Ureter (tissue), 1 donor: ENCODE measurements around the gene PTPRZ1. TPM values are rescaled to one million over a fixed set of nuclear protein-coding genes. Genes with fewer than 3 reads are reported as not detected.

Source experiments
- DNase-seq: peaks from one replicate; pipeline ENCODE4 v3.0.0-alpha.2; 2020; ENCODE audit warnings: low spot score
- total RNA-seq: library from RNA; stranded (reverse); gene quantifications from one replicate; pipeline ENCODE4 v1.2.4, GENCODE V29; 2023
- donor health status: DM: yes; HTN: yes; CAD: no.

Gene PTPRZ1
- total RNA-seq, 1 donor from 2014 or later: 0.26 TPM

DNA sequence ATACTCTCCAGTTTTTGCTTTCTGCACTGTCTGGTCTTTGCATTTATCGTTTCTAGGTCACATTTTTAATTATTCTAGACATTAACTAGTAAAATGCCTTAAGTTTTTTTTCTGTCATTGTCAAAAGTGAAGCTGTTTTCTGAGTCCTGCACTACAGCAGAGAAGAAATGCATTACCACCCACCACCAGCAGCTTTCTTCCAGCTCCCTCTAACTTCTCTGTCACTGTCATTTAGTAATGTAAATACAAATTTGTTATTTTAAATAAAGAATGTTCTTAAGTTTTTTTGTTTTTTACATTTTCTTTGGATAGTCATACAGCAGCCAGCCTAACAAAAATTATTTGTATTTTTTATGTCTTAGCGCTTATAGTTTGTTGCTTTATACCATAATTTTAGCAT is 18.8 kb downstream of the PTPRZ1 start:
- DNase-seq: no peak

DNA sequence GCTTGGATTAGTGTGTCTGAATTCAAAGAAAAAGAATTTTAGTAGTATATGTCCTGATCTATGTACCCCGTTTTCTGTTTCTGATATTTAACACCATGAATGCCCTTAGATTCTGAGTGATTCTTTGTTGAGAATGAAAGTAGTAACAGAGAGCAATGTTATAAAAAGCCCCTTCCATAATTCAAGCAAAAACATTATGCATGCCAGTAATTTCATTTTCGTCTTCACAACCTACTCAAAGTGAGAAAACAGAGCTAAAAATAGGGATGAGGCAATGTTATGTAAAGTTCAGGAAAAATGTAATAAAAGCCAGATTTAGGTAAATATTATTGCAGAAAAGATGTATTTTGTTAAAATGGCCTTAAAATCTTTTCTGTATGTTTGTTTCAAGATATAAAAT is 28.1 kb downstream of the PTPRZ1 start:
- DNase-seq: no peak

DNA sequence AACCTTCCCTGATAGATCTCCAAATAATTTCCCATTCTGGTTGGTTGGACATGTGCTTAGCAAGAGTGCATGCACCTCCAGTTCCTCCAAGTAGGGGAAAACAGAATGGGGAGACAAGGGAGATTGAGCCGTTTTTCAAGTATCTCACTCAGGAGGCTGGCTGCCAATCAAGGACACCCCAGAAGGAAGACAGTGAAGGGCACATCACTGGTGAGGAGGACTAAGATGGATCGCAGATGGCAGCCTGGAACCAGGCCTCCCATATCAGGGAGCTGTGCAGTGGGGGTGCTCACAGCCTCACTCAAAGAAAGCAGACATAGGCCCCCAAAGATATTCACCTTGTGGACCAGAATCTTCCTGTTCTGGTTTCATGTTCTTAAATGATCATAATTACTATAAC is 31.2 kb downstream of the PTPRZ1 start:
- no peak for DNase-seq

GRCh38 chr7:121908042-121908441 is 35.1 kb downstream of the PTPRZ1 start:
- DNase-seq: no peak

DNA sequence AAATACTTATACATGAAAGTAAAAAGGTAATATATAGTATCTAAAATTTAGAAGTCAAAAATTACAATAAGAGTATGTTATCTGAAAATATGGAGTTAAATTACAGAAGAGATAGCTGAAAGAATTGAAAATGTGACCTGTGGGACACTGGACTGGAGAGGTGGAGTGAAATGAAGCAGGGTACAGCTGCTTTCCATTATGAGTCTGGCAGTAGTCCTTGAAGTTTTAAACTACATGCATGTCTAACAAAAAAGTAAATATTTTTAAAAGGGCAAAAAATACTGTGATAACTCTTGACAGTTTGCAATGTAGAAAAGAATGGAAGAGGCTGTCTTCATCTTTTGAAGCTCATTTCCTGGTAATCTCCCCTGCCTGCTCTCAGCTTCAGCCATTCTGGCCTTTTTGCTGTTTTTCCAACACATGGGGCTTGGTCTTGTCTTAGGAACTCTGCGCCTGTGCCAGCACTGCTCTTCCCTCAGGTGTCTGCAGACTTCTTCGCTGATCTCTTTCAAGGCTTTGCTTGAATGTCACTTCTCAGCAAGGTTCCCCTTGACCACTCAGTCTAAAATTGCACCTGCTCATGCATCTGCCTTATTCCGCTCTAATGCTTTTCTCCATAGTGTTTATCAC is 36.9 kb downstream of the PTPRZ1 start:
- DNase-seq: no peak

GRCh38 chr7:121913947-121914675 is 41.1 kb downstream of the PTPRZ1 start:
- no peak for DNase-seq

GRCh38 chr7:121914676-121915279 is 41.8 kb downstream of the PTPRZ1 start:
- DNase-seq: no peak

- no peak for DNase-seq
These were observed 43.2 kb downstream of the PTPRZ1 start for GRCh38 chr7:121916211-121916610.

DNA sequence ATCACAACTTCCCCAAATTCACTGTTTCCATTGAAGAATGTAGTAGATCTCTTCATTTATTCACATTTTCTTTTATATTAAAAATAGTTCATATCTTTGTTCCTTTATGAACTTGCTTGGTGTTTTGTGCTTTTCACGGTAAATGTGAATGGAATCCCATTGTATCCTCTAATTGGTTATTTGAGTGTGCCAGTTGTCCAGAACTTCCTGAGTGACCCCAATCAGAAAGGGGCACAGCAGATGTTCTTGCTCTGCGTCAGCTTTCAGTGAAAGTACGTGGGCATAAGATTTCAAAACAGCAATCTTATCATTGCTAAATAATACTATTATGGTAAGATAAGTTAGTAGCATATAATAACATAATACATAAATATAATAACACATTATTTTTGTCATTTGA is 47.0 kb downstream of the PTPRZ1 start:
- no peak for DNase-seq

GRCh38 chr7:121924269-121925186 is 51.6 kb downstream of the PTPRZ1 start:
- no peak for DNase-seq

- no peak for DNase-seq
These were observed 58.4 kb downstream of the PTPRZ1 start for GRCh38 chr7:121931149-121931902.

DNA sequence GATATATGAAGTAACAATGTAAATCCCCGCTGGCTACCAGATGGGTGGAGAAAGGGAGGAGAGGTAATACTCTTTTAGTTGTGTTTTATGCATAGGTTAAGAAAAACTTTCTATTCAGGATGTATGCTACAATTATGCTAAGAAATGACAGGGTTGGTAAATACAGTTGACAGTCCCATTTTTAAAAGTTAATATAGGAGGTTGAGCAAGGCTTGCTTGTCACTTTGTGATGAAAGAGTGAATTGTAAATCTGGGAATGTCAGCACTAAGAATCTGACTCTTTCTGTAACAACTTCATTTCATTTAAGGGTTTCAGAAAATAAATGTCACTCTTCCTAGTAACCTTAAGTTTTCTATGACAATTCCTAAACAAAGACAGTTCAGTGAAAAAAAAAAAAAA is 59.8 kb downstream of the PTPRZ1 start:
- no peak for DNase-seq

DNA sequence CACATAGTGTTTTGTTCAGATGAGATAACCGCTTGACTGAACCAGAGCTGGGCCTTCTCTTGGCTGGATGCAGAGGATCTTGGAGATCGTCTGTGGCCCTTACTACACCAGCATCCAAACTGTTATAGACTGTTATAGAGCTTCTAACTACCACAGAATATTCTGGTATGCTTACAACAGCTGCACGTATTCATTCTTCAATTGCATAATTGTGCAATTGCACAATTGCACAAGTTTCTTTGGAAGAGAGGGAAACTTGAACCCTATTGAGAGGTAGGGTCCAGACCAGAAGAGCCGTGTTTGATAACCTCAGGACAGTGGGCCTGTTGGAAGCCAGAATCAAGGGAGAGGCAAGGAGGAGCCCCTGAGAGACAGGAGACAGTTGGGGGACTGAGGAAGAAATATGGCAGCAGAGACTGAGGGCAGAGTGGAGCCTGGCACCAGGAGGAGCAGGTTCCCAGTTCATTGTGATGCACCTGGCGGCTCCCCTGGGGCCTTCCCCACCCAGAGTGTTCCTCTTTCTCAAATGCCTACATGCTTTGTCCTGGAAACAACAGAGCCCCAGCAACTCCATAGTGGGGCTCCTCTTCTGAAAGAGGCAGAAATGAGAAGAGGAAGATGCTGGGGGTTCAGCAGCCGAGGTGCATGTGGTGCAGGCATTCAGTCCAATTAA is 64.1 kb downstream of the PTPRZ1 start:
- no peak for DNase-seq

DNA sequence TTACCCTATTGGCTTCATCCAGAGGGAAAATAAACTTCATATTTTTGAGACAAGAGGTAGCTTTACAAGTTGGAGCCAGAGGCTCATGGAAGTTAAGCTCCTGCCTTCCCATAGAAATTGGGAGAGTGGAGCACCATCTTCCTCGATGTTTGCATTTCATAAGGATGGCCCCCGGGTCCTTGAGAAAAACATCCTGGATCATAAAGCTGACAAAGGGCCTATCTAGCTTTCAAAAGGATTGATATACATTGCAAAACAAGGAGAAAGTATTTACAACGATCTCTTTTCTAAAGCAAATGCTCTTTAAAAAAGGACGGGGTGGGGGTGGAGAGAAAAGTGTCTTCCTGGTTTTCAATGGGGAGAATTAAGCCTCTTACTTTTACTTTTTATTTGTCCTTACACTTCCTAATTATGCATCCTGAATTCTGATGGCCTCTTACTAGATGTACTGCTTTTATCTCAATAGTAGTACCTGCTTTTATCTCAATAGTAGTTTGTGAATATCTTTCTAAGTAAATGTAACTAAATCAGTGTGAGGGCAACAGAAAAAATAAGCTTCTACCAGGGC is 65.6 kb downstream of the PTPRZ1 start:
- no peak for DNase-seq

- no peak for DNase-seq
These were observed 68.0 kb downstream of the PTPRZ1 start for GRCh38 chr7:121940918-121941317.

DNA sequence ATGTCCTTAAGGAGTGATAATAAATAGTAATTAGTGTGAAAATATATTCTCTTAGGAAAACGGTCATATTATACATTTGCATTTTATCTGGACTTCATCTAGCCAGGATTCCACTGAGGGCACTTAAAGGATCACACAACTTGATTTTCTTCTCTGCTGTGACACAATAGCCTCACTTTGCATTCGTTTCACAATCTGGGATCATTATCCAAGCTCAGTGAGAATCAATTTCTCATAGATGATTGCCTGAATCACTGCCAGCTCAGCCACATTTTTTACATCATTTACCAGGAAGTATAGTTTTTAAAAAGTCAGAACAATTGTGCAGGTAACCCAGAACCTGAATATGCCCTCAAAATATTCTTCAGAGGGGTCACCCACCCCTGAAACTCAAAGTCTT is 68.9 kb downstream of the PTPRZ1 start:
- DNase-seq: no peak

DNA sequence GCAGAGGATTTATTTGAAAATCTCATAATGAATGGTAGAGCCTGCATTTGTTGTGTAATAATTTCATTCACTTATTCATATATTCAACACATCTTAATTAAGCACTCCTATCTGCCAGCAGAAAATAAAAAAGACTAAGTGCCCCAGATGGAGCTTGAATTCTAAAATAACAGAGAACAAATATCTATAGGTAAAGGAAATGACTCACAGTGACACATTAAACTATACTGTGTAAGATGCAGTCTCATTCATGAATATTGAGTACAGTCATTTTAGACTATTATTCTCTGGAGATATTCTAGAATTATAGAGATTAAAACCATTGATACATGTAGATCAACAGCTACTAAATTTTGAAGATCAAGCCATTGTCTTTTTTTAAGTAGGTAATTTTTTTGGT is 72.1 kb downstream of the PTPRZ1 start:
- DNase-seq: no peak

DNA sequence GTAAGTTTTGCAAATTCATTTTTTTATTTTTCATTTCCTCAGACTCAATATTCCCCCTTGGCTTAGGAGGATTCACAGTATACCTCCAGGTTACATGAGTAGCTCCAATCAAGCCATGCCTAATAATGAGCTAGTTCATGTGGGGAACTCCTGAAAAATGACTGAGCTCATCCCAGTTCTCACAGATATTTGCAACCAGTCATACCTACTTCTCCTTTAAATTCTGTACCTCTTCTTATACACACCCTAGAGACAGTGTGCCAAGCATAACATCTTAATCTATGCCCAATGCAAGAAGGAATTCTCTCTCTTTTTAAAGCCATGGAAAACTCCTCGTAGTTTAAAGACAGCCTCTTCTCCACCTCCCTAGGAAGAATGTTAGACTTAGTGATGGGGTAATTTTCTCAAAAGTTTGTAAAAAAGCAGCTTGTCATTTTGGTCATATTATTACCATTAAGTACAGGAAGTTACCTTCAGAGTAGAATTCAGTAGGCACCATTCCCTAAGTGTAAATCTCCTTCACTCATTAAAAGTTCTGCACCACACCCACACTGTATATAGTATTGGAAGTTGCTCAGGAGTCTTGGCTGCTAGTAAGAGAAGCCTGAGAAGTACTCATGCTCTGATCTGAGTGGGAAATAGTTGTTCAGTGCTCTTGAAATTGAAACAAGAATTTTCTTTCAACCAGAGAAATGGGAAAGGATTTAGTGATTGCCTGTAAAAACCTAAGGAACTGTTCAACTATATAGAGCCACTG is 72.7 kb downstream of the PTPRZ1 start:
- no peak for DNase-seq

DNA sequence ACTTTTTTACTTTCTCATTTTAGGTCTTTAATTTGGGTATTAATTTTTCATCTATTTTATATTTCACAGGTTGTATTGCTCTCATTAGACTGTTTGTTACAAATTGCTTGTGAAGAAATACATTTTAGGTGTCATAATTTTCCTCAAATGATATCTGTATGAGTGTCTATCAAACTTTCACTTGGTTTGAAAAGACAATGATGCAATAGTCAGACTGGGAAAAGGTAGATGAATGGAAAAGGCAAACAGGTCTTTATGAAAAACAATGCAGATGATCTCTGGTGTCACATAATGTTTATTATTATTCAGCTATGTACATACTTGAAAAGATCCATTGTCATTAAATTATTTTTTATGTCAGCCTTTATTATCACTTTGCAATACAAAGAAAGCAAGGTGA is 80.2 kb downstream of the PTPRZ1 start:
- DNase-seq: no peak

DNA sequence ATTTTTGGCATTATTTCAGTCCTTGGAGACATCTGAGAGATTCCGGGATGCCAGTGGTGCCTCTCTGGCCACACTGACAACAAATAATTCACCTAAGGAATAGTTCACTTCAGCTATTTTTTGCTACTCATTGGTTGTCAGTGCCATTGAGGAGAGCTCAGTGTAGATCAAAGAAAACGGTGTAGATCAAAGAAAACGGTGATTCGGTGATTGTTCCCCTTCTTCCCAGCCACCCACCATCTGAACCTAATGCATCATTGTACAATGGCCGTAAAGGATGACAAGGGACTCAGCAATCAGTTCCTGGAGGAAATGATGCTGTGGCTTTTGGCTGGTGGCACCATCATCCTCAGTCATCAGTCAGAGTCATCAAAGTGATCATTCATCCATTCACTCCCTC is 80.6 kb downstream of the PTPRZ1 start:
- no peak for DNase-seq
